H1 (cell line): ENCODE results near the gene ARHGAP35. TPM values are rescaled to one million over a fixed set of nuclear protein-coding genes. Genes with fewer than 3 reads are reported as not detected.

Experiments
- CTCF ChIA-PET: fragments of 300-600 bp; sonication (Branson Sonifier 250); formaldehyde crosslinking; loops from one replicate; lab custom pipeline; 2021; ENCODE audit not compliant: partially characterized antibody; lab: Charles Lee
- POLR2A ChIA-PET: fragments of 300-600 bp; sonication (Branson Sonifier 250); formaldehyde crosslinking; loops from one replicate; lab custom pipeline; 2021; ENCODE audit warnings: inconsistent platforms; ENCODE audit not compliant: partially characterized antibody; lab: Charles Lee
- DNase-seq, 2 experiments: peaks; one replicate each; pipeline versions ENCODE4 v3.0.0 to v3.0.0-alpha.2; 2010 to 2022; ENCODE audit warnings: low spot score in 2 of 2, low read depth in 1 of 2, mixed read lengths in 1 of 2
- FAIRE-seq: peaks from 2 replicates; lab custom pipeline; 2011; peaks lifted over from hg19 to GRCh38; lab: Jason Lieb, UNC
- H2AFZ ChIP-seq: 2 replicates; pipeline ENCODE4 v1.8.1; 2012; ENCODE audit warnings: low read length, inconsistent platforms
- H2AK5ac ChIP-seq: 2 replicates; pipeline ENCODE4 v1.6.1; 2013; ENCODE audit warnings: low read depth, low read length
- H2BK120ac ChIP-seq: replicated peaks from 2 replicates; pipeline ENCODE3; 2013; ENCODE audit warnings: low read depth, low read length, inconsistent platforms
- H2BK12ac ChIP-seq: 2 replicates; pipeline ENCODE4 v1.6.1; 2013; ENCODE audit warnings: low read depth, low read length
- H2BK15ac ChIP-seq: 2 replicates; pipeline ENCODE4 v1.6.1; 2013; ENCODE audit warnings: low read length
- H2BK20ac ChIP-seq: 2 replicates; pipeline ENCODE4 v1.6.1; 2013; ENCODE audit warnings: low read length
- H2BK5ac ChIP-seq: 2 replicates; pipeline ENCODE4 v1.6.1; 2013; ENCODE audit warnings: low read depth, low read length
- H3K14ac ChIP-seq: 2 replicates; pipeline ENCODE4 v1.6.1; 2013; ENCODE audit warnings: inconsistent platforms; ENCODE audit not compliant: insufficient read length
- H3K18ac ChIP-seq: 2 replicates; pipeline ENCODE4 v1.6.1; 2013; ENCODE audit warnings: low read length; ENCODE audit errors: extremely low read depth
- H3K23ac ChIP-seq: 2 replicates; pipeline ENCODE4 v1.6.1; 2013; ENCODE audit warnings: inconsistent platforms; ENCODE audit not compliant: insufficient read length
- H3K23me2 ChIP-seq: 2 replicates; pipeline ENCODE4 v1.6.1; 2013; ENCODE audit warnings: low read depth, low read length
- H3K27ac ChIP-seq: 2 replicates; pipeline ENCODE4 v1.6.1; 2011; ENCODE audit warnings: low read depth, low read length, inconsistent platforms
- H3K27me3 ChIP-seq, 4 experiments: replicated peaks in 1 of 4; 1 replicate in 1 of 4; 2 replicates in 3 of 4; pipeline versions ENCODE4 v1.6.1 to v1.8.1; 2011 to 2013; ENCODE audit warnings: low read length in 3 of 4, mild to moderate bottlenecking in 3 of 4, inconsistent platforms in 2 of 4, mixed read lengths in 2 of 4, moderate library complexity in 1 of 4; ENCODE audit not compliant: control insufficient read depth in 3 of 4, insufficient read depth in 3 of 4; ENCODE audit errors: extremely low read depth in 1 of 4
- H3K36me3 ChIP-seq, 4 experiments: 2 replicates each; pipeline versions ENCODE4 v1.6.1 to v1.8.1; 2011 to 2013; ENCODE audit warnings: mild to moderate bottlenecking in 4 of 4, low read length in 3 of 4, moderate library complexity in 2 of 4, control low read depth in 1 of 4, inconsistent platforms in 1 of 4; ENCODE audit not compliant: insufficient read depth in 4 of 4, control insufficient read depth in 2 of 4
- H3K4ac ChIP-seq: replicated peaks from 2 replicates; pipeline ENCODE3; 2013; ENCODE audit warnings: low read length, low read depth, mixed read lengths, inconsistent platforms; ENCODE audit not compliant: insufficient read length
- H3K4me1 ChIP-seq, 4 experiments: replicated peaks in 1 of 4; 1 replicate in 1 of 4; 2 replicates in 3 of 4; pipeline versions ENCODE4 v1.6.1 to v1.8.1; 2011 to 2013; ENCODE audit warnings: low read length in 3 of 4, inconsistent platforms in 2 of 4, mixed read lengths in 1 of 4; ENCODE audit not compliant: insufficient read depth in 4 of 4, control insufficient read depth in 3 of 4
- H3K4me2 ChIP-seq, 2 experiments: 2 replicates each; pipeline versions ENCODE4 v1.6.1 to v1.8.1; 2011 to 2013; ENCODE audit warnings: low read depth in 2 of 2, low read length in 2 of 2, control low read depth in 1 of 2, inconsistent platforms in 1 of 2, mild to moderate bottlenecking in 1 of 2; ENCODE audit not compliant: insufficient read depth in 1 of 2
- H3K4me3 ChIP-seq, 4 experiments: fragments of 200-600, 300-600 bp in 1 of 4; sonication (generic), shearing (Covaris generic), sonication (Bioruptor Twin) in 1 of 4; 2 replicates each; pipeline versions ENCODE4 v1.5.1 to v1.8.1; 2011 to 2016; ENCODE audit warnings: low read length in 4 of 4, low read depth in 3 of 4, control low read depth in 2 of 4, inconsistent platforms in 2 of 4, mild to moderate bottlenecking in 2 of 4, mixed read lengths in 1 of 4, moderate library complexity in 1 of 4; ENCODE audit not compliant: insufficient read depth in 2 of 4; ENCODE audit errors: extremely low read depth in 1 of 4
- H3K56ac ChIP-seq: replicated peaks from 2 replicates; pipeline ENCODE3; 2013; ENCODE audit warnings: low read depth, mild to moderate bottlenecking, mixed read lengths, low read length, inconsistent platforms; ENCODE audit not compliant: insufficient read length
- H3K79me1 ChIP-seq: 2 replicates; pipeline ENCODE4 v1.6.1; 2013; ENCODE audit warnings: low read depth, low read length, control low read depth
- H3K79me2 ChIP-seq, 2 experiments: 2 replicates each; pipeline versions ENCODE4 v1.6.1 to v1.8.1; 2012 to 2013; ENCODE audit warnings: low read length in 2 of 2, mild to moderate bottlenecking in 2 of 2, inconsistent platforms in 1 of 2; ENCODE audit not compliant: insufficient read depth in 2 of 2, control insufficient read depth in 1 of 2
- H3K9ac ChIP-seq, 4 experiments: replicated peaks in 1 of 4; 1 replicate in 1 of 4; 2 replicates in 3 of 4; pipeline versions ENCODE4 v1.6.1 to v1.8.1; 2011 to 2013; ENCODE audit warnings: low read depth in 3 of 4, low read length in 3 of 4, control low read depth in 2 of 4, mild to moderate bottlenecking in 2 of 4, moderate library complexity in 2 of 4, inconsistent platforms in 1 of 4; ENCODE audit errors: extremely low read depth in 1 of 4
- H3K9me3 ChIP-seq, 2 experiments: 2 replicates each; pipeline versions ENCODE4 v1.6.1 to v1.8.1; 2012 to 2013; ENCODE audit warnings: mild to moderate bottlenecking in 2 of 2, moderate library complexity in 2 of 2, control low read depth in 1 of 2, inconsistent platforms in 1 of 2, low read depth in 1 of 2, low read length in 1 of 2, mixed read lengths in 1 of 2; ENCODE audit not compliant: insufficient read depth in 2 of 2
- H4K20me1 ChIP-seq, 2 experiments: replicated peaks in 1 of 2; 2 replicates each; pipeline versions ENCODE3 to v1.8.1; 2011 to 2013; ENCODE audit warnings: inconsistent platforms in 2 of 2, low read length in 2 of 2, mild to moderate bottlenecking in 1 of 2; ENCODE audit not compliant: insufficient read depth in 2 of 2, control insufficient read depth in 1 of 2
- H4K5ac ChIP-seq: 2 replicates; pipeline ENCODE4 v1.6.1; 2013; ENCODE audit warnings: low read length, low read depth, mixed read lengths, inconsistent platforms; ENCODE audit not compliant: insufficient read length
- H4K8ac ChIP-seq: 2 replicates; pipeline ENCODE4 v1.8.0; 2013; ENCODE audit warnings: mild to moderate bottlenecking, moderate library complexity, low read length, inconsistent platforms; ENCODE audit not compliant: insufficient read depth; ENCODE audit errors: extremely low read depth
- H4K91ac ChIP-seq: replicated peaks from 2 replicates; pipeline ENCODE3; 2013; ENCODE audit warnings: low read length, mixed read lengths, inconsistent platforms; ENCODE audit not compliant: insufficient read length
- ATF2 ChIP-seq: IDR thresholded peaks from 2 replicates; pipeline ENCODE4 v1.6.1; 2012; ENCODE audit warnings: low read length, inconsistent platforms
- BACH1 ChIP-seq: IDR thresholded peaks from 2 replicates; pipeline ENCODE4 v1.6.1; 2012; ENCODE audit warnings: low read length, improper control_type of control experiment
- CBX8 ChIP-seq: fragments of 300-800, 300-1000 bp; sonication (generic); IDR thresholded peaks from 2 replicates; pipeline ENCODE4 v1.7.1; 2016; ENCODE audit warnings: low read depth, low read length, borderline replicate concordance
- CEBPB ChIP-seq: IDR thresholded peaks from 2 replicates; pipeline ENCODE4 v1.6.1; 2012; ENCODE audit warnings: low read depth, low read length
- GTF2F1 ChIP-seq: IDR thresholded peaks from 2 replicates; pipeline ENCODE4 v1.6.1; 2012; ENCODE audit warnings: low read depth, low read length, improper control_type of control experiment, borderline replicate concordance
- JUN ChIP-seq: IDR thresholded peaks from 2 replicates; pipeline ENCODE4 v1.6.1; 2011; ENCODE audit warnings: low read depth, mild to moderate bottlenecking, improper control_type of control experiment, low read length
- MAFK ChIP-seq: IDR thresholded peaks from 2 replicates; pipeline ENCODE4 v1.6.1; 2012; ENCODE audit warnings: low read depth, mild to moderate bottlenecking, improper control_type of control experiment, low read length
- MAX ChIP-seq: IDR thresholded peaks from 2 replicates; pipeline ENCODE4 v1.6.1; 2012; ENCODE audit warnings: inconsistent platforms
- RAD21 ChIP-seq, 2 experiments: IDR thresholded peaks in 1 of 2; conservative IDR thresholded peaks in 1 of 2; 2 replicates each; pipeline ENCODE4 v1.6.1; 2011; ENCODE audit warnings: low read depth in 2 of 2, low read length in 2 of 2, improper control_type of control experiment in 1 of 2, inconsistent platforms in 1 of 2, mild to moderate bottlenecking in 1 of 2, moderate library complexity in 1 of 2
- TEAD4 ChIP-seq: IDR thresholded peaks from 2 replicates; pipeline ENCODE4 v1.6.1; 2012; ENCODE audit warnings: low read depth, low read length, inconsistent platforms, mixed read lengths
- WGBS, 2 experiments: shearing (Covaris generic) in 1 of 2; methylation state at CpG; one replicate each; pipeline versions ENCODE4 v1.1.6 to v1.1.7; 2013 to 2015; ENCODE audit warnings: low lambda C conversion rate in 2 of 2, mixed read lengths in 2 of 2, inconsistent platforms in 1 of 2, low coverage in 1 of 2, missing lambda C conversion rate in 1 of 2; ENCODE audit not compliant: insufficient replicate concordance in 2 of 2, insufficient coverage in 1 of 2, insufficient read length in 1 of 2; ENCODE audit errors: extremely low coverage in 1 of 2, missing lambda C conversion rate in 1 of 2; 5-methylcytosine and 5-hydroxymethylcytosine counted together
- polyA plus RNA-seq, 7 experiments: library from polyadenylated mRNA; depleted of rRNA in 3 of 7; stranded (reverse) in 5 of 7; unstranded in 2 of 7; fragments of >200 nt in 5 of 7; fragments of 200-250 nt in 2 of 7; gene quantifications; 1 replicate in 5 of 7; 2 replicates in 1 of 7; 4 replicates in 1 of 7; pipeline versions ENCODE4 v1.2.1 to v1.2.3, GENCODE V29; 2011 to 2013; ENCODE audit warnings: missing spikeins in 2 of 7, mixed read lengths in 2 of 7
- total RNA-seq: library from RNA; stranded (reverse); fragmentation: NEBNext Ultra II Directional; extraction: Animal tissue kit (Norgen Biotek cat#: 25700); gene quantifications from 2 replicates; pipeline ENCODE4 v1.2.1, GENCODE V29; 2021

The ARHGAP35 gene
- total and polyA plus RNA-seq, 2 of the 8 experiments (the other 6 are each of a cell fraction or from before 2014, with no cell fraction given), result 29.7 to 64.5 TPM

DNA sequence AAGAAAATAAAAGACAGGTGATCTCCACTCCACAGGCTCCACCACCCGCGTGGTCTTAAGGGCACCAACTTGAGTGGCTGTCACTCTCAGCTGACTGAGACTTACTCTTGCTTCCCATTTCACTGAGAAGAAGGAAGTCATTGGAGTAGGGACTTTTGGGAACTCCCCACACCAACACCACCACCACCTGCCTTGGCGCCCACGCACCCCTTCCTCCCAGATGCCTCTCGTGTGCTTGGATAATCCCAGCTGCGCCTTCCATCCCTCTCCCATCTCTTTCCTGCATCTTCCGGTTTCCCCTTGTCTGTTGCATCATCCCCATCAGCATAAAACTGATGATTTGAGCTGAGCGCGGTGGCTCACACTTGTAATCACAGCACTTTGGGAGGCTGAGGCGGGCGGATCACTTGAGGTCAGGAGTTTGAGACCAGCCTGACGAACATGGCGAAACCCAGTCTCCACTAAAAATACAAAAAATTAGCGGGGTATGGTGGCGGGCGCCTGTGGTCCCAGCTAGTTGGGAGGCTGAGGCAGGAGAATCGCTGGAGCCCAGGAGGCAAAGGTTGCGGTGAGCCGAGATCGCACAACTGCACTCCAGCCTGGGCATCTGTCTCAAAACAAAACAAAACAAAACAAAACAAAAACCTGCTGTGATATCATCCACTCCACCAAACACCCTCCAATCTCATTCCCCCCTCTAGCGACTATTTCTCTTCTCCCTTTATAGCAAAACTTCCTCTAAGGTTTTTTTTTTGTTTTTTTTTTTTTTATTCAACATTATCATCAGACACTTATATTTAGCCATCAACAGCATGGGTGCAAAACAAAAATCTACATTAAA, 35.7 kb upstream of the ARHGAP35 start:
- H3K9ac ChIP-seq, result no peak overlapping the region
- DNase-seq, result no peak
- POLR2A ChIA-PET, result interaction anchor here (1.4 to 8.3 kb wide), 3 partner anchors 15 to 52 kb away, joined by 3 to 68 read pairs (median 3); partner anchors contain the start of gene SLC1A5
- H3K4me2 ChIP-seq, result no peak overlapping the region
- no peak overlapping the region for H3K18ac ChIP-seq
- no peak overlapping the region for H2BK12ac ChIP-seq
- H2BK15ac ChIP-seq, result 0 out of 2 replicates have a peak overlapping the region, but pooled peaks have one; percentile 40
- H3K4me3 ChIP-seq, result no peak overlapping the region
- no peak overlapping the region for H3K23ac ChIP-seq
- H4K91ac ChIP-seq, result no peak overlapping the region
- CTCF ChIA-PET, result interaction anchor here (1.1 to 2.1 kb wide), 4 partner anchors 15 to 71 kb away, joined by 3 to 7 read pairs (median 4); no protein-coding TSS in a partner anchor
- no peaks in the 10 kb centered on the region for H4K20me1 ChIP-seq
- no peak overlapping the region for H2BK20ac ChIP-seq
- H2BK5ac ChIP-seq, result no peak overlapping the region
- no peak overlapping the region for H3K56ac ChIP-seq
- no peaks in the 10 kb centered on the region for H3K79me2 ChIP-seq
- H2AK5ac ChIP-seq, result no peak overlapping the region
- peaks cover 1% of the 10 kb centered on the region; the same call in 1 of the 2 replicates for H3K23me2 ChIP-seq
- no peaks in the 10 kb centered on the region for H3K36me3 ChIP-seq
- H3K9me3 ChIP-seq, result no peaks in the 10 kb centered on the region
- H3K79me1 ChIP-seq, result no peaks in the 10 kb centered on the region
- H3K4ac ChIP-seq, result no peak overlapping the region
- no peak overlapping the region for H2AFZ ChIP-seq
- H3K4me1 ChIP-seq, result peaks cover 0 to 2% (median 0%) of the 10 kb centered on the region in 4 experiments; a peak in 1 of 7 replicates
- H2BK120ac ChIP-seq, result no peak overlapping the region
- no peaks in the 10 kb centered on the region for H3K27me3 ChIP-seq
- no peak for FAIRE-seq
- no peak overlapping the region for H3K14ac ChIP-seq
- no peak overlapping the region for H4K5ac ChIP-seq
- H3K27ac ChIP-seq, result no peak overlapping the region
- no peak overlapping the region for H4K8ac ChIP-seq
- WGBS, 2 experiments, result 92% methylated on average over 20 of the region's 21 CpGs; no CpG with 5 or more reads in 1 of the 2 experiments
- TF ChIP-seq CBX8 (no peak), ATF2 (no peak), BACH1 (no peak), GTF2F1 (no peak), RAD21 (IDR thresholded peaks at IDR 0.05 in 1 of 2, conservative IDR thresholded peaks at IDR 0.05 in 1 of 2; ENCODE audit: low read depth in 2 of 2, low read length in 2 of 2) (no peak), MAFK (no peak), TEAD4 (no peak), MAX (no peak), CEBPB (no peak), JUN (no peak)
